SK-MEL-5 (cell line): ENCODE data around the gene ITGAL. TPM values are rescaled to one million over a fixed set of nuclear protein-coding genes. Genes with fewer than 3 reads are reported as not detected.

Experiments used
- DNase-seq: peaks from one replicate; pipeline ENCODE4 v3.0.0-alpha.2; 2016; ENCODE audit warnings: low read depth, low spot score
- in situ Hi-C: cut with HindIII; loops from 2 replicates; pipeline ENCODE4 v1.10.0; 2016; ENCODE audit warnings: low sequenced_read_pairs, high pct_unique_total_duplicates, low pct_unique_long_range_greater_than_20kb
- polyA plus RNA-seq, 2 experiments: library from polyadenylated mRNA; depleted of rRNA; stranded (reverse); fragments of >200 nt; gene quantifications; 2 replicates each; pipeline ENCODE4 v1.2.3, GENCODE V29; 2015
- total RNA-seq: library from RNA; depleted of rRNA; stranded (reverse); fragments of >200 nt; shearing (Covaris generic); gene quantifications from 2 replicates; pipeline ENCODE4 v1.2.3, GENCODE V29; 2014; rRNA removed

The ITGAL gene
- total RNA-seq, result not detected in 2 replicates
- polyA plus RNA-seq (2015; cell fraction: cytosol; rRNA removed), result not detected in 2 replicates
- not detected in 2 replicates for polyA plus RNA-seq (2015; cell fraction: nucleus; rRNA removed)

DNA sequence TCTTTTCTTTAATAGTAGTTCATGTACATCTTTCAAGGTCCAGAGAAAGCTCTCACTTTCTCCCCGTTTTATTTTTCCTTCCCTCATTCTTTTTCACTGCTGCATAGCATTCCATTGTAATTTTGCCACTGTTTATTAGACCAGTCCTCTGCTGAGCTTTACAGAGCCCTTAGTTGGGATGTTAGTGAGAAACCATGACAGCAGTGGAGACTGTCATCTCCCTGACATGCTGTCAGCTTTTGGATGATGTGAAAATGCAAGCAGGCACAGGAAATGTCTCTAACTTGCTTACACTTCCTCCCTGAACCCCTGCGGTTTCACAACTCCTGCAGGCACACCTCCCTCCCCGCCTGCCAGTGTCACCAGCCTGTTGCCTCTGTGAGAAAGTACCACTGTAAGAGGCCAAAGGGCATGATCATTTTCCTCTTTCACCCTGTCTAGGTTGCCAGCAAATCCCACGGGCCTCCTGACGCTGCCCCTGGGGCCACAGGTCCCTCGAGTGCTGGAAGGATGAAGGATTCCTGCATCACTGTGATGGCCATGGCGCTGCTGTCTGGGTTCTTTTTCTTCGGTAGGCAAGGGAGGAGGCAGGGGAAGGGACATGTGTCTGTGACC lies at the start of gene ITGAL:
Gene ITGAL, plus strand, starts transcription at position 415 of the 615 bp plus-strand sequence. Its CDS starts 96 bp downstream, at position 511.
- in situ Hi-C loops, result no loop called here

DNA sequence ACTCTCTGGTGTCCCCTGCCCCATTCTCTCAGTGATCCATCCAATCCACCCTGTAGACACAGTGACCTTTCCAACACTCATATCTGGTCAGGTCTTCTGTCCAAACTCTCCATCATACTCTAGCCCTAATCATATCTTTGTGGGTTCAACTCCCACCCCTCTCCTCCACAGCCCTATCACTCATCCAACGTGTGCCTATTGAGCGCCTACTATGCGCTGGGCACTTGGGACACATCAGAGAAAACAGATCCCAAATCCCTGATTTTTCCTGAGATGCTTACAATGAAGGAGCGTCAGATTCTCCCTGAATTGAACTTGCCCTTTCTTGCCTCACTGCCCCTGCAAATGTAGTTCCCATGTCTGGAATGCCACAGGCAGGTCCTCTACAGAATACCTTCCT lies 44.5 kb upstream of the ITGAL start:
- in situ Hi-C loops, result no loop called here

More for the DNA sequence above, at the start of gene ITGAL:
- no peak for DNase-seq

DNA sequence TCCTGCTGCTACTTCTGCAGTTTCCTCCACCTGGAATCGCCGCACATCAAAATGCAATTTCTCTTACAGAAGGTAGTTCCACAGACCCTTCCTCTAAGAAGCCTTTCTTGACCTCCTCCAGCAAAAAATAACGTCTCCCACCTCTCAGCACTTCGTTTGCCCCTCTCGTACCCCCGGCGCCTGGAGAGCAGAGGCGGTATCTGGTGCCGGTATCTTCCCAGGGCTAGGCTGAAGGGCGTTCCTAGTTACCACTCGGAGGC lies 43.2 kb upstream of the ITGAL start:
- no peak for DNase-seq
- in situ Hi-C loops, result no loop called here

More for the DNA sequence above, 44.5 kb upstream of the ITGAL start:
- DNase-seq, result no peak

DNA sequence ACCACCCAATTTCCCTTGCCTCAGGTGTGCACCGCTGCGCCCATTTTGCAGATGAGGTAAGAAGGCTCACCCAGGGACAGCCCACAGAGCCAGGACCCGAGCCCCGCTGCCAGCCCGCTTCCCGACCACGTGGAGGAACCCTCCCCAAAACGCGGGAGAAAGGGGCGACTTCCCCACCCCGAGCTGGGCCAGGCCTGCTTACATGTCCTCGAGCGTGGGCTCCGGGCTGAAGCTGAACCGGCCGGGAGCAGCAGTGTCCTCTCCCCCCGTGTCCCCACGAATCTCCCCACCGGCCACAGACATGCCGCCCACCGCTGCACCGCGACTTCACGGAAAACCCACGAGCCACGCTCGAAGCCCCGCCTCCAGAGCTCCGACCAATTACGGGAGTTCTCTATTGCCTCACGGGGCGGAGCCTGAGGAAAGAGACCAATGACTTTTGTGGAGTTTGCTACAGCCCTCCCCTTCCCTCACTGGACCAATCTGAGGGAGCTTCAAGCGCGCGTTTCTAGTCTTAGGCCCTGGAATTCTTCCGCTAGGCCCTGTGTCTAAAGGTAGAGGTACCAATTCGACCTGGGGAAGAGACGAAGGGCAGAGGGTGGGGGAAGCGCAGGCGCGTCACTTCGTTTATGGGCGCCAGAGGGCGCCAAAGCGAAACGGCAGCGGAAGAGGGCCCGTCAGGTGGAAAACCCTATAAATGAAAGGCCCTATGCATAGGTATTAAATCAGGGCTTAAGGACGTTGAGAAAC lies 42.7 kb upstream of the ITGAL start, which contains the start of gene DCTPP1:
Gene DCTPP1, minus strand, starts transcription at position 353 of the 750 bp plus-strand sequence. Its CDS starts 50 bp downstream, at position 303.
- DNase-seq, result peak; percentile 99
- in situ Hi-C loops, result no loop called here

DNA sequence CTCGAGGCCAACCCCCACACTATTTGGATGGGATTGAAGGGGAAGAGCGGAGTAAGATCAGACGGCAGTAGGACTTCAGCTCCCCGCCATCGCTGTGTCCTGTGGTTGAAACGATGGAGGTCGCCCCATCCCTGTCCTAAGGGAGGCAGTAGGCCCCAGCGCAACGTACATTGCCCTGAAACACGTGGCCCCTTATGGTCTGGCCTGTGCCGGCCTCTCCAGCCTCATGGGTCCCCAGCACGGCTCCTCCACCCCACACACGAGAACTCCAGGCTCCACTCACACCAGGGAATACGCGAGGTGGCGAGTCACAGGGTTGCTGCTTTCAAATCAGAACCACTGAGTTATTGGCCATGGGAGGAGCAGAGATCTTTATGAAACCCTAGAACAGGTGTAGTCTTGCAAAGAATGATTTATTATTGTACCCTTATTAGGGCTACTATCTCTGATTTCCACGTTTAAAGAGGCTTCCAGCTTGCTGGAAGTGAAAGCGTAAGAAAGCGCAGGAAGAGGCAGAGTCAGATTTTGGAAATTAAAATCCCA lies 42.0 kb upstream of the ITGAL start:
- no peak for DNase-seq
- in situ Hi-C loops, result no loop called here

DNA sequence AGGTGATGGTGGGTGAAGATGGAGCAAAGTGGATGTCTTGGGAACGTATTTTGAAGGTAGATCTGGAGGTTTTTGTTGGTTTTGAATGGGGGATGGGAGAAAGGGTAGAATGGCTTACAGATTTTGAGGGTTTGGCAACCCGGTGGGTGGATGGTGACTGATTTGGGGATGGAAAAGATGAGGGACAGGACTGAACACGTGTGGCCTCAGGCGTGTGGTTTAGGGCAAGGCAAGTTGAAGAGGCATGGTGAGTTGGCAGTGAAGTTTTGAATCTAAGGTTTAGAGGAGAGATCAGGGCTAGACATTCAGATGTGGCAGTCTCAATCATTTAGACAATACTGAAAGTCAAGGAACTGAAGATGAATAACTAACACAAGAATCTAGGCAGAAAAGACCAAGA lies 37.7 kb upstream of the ITGAL start:
- no peak for DNase-seq
- in situ Hi-C loops, result no loop called here

DNA sequence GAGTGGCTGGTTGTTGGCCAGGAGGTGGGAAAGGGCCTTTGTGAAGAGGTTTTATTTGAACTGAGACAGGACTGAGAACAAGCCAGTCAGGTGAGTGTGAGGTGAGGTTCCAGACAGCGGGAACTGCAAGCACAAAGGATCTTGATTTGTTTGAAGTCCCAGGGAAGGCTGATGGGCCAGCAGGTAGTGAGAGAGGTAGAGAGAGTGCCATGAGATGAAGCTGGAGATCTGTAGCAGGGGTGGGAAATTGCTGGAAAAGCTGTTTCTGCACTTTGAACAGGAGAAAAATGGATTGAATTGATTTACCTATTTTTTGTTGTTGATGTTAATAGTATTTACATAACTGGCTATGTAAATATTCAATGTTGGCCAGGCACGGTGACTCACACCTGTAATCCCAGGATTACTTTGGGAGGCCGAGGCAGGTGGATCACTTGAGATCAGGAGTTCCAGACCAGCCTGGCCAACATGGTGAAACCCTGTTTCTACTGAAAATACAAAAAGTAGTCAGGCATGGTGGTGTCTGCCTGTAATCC lies 35.0 kb upstream of the ITGAL start:
- in situ Hi-C loops, result no loop called here
- no peak for DNase-seq

DNA sequence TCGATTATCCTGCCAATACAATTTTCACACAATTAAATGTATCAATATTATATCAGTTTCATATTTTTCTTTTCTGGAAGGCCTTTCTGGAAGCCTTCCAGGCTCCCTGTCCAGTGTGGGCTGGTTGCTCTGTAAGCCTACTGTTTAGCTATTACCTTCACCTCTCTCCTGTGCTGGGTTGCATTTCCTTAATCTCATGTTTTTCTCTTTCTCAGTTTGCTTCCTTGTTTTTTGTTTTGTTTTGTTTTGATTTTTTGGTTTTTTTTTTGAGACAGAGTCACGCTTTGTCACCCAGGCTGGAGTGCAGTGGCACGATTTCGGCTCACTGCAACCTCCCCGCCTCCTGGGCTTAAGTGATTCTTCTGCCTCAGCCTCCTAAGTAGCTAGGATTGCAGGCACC lies 33.7 kb upstream of the ITGAL start:
- in situ Hi-C loops, result no loop called here
- no peak for DNase-seq

DNA sequence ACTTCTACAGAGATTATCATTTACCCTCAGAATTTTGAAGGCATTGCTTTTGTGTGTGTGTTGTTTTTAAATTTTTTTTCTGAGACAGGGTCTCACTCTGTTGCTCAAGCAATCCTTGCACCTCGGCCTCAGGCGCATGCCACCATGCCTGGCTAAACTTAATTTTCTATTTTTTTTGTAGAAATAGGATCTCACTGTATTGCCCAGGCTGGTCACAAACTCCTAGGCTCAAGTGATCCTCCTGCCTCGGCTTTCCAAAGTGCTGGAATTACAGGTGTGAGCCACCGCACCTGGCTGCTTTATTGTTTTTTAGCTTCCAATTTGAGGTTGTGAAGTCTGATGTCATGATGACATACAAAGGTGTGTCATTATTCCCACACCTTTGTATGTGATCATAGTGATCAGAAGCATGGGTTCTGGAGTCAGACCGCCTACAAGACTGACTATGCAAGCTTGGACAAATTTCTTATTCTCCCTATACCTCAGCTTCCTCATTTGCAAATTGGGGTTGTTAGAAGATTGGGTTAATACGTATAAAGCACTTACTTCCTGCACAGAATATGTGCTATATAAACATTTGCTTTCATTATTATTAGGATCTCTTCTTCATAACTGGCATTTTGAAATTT lies 32.7 kb upstream of the ITGAL start:
- in situ Hi-C loops, result no loop called here
- DNase-seq, result no peak

DNA sequence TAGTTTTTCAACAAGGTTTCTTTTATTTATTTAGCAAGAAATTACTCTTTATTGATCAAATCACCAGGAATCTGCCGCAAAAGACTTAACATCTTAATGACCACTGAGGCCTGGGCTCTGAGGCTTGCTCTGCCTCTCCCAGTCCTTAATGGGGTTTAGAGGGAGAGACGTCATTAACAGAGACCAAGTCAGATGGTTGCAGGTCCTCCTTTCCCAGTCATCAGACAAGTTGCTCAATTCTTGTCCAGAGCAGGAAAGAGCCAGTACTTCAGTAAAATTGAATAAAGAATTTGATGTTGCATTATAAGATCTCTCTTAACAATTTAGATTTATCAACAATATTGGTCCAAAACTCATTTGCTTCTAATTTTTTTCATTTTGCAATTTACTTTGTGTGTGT lies 28.9 kb upstream of the ITGAL start:
- in situ Hi-C loops, result no loop called here
- no peak for DNase-seq

DNA sequence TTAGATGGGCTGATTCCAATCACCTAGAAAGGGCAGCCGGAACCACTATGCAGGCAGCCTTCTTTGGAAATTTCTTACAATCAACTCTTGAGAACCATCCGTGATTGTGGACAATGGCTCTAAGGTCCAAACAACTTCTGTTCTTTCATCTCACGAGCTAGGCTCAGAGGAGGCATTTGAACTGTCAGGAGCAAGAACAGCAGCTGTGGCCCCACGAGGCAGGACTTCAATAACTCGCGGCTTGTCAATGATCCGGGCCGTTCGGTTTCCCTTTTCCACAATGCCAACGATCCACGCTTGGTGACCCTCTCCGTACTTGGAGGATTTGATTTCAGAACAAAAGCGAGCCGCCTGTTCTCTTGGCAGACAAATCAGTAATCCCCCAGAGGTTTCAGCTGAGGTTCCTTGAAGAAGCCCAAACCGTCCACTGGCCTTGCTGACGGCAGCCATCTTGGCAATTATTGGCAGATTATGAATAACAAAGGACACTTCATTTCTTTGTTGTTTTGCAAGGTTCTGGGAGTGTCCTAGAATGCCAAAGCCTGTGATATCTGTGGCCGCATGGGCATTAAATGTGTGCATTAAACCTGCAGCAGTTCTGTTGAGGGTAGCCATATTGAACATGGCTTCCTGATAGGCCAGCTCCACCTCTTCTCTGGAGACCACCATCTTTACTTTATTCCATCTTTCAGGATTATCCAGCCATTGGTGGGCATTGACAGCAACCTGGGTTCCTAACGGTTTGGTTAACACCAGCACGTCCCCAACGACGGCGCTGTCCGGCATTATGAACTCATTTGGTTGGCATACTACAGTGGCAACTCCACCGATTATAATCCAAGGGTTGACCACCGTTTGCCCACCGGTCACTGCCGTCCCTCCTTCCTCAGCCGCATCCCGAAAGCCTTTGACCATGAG lies 28.1 kb upstream of the ITGAL start:
- no peak for DNase-seq
- in situ Hi-C loops, result no loop called here

DNA sequence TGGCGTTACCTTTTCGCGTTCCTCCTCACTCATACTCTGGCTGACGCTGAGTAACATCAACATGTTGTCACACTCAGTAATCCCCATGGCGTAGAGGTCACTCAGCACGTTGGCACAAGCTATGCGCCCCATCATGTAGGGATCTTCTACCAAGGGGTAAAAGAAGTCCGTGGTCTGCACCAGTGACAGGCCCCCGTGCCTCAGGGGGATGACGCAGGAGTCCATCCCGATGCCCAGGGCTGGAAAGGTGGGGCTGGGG lies 27.5 kb upstream of the ITGAL start:
- in situ Hi-C loops, result no loop called here
- no peak for DNase-seq

DNA sequence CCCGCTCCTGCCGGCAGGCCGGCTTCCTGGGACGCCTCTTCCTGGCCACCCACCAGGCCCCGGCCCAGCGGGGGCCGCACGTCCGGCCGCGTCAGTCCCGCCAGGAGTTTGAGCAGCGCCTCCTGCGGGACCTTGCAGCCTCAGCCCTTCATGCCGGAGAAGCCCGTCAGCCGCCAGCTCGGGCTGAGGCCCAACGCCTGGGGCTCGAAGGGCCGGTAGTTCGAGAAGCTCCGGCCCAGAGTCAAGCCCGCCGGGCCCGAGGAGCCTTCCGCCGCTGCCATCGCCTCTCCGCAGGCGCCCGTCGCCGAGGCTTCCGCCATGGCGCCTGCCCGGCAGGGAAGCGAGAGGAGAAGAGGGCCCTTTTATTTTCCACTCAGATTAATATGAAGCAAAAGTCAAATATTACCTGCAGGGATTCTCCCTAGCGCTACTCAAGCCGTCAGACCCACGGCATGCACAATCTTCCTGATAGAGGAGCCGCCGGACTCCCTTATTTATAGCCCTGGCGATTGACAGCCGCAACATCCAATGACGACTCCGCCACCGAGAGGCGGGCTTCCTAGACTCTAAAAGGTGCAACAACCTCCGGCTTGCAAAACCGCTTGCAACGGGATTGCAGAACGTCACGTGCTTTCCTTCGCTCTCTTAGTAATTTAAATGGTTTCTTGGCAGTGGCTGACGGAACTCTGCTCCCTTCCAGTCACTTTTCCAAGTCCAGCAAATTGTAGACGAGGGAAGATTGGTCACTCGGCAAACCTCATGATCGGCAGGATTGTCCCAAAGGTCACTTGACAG lies 26.9 kb upstream of the ITGAL start, which contains the start of gene SEPHS2:
Gene SEPHS2, minus strand, starts transcription at position 467 of the 795 bp plus-strand sequence. Its CDS starts 147 bp downstream, at position 320.
- peak; percentile 95 for DNase-seq
- in situ Hi-C loops, result no loop called here

DNA sequence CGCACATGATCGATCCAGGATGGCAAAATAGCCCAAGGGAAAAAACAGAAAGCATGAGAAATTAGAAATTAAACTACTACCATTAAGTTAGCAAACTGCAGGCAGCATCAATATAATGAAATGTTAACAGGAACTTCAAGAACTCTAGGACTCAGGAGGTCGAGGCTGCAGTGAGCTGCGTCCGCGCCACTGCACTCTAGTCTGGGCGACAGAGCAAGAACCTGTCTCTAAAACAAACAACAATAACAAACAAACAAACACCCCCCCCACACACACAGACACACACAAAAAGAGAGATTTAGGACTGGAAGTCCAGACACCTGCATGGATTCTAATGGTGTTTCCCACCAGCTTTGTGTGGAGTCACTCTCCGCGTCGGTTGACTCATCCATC lies 26.3 kb upstream of the ITGAL start:
- in situ Hi-C loops, result no loop called here

DNA sequence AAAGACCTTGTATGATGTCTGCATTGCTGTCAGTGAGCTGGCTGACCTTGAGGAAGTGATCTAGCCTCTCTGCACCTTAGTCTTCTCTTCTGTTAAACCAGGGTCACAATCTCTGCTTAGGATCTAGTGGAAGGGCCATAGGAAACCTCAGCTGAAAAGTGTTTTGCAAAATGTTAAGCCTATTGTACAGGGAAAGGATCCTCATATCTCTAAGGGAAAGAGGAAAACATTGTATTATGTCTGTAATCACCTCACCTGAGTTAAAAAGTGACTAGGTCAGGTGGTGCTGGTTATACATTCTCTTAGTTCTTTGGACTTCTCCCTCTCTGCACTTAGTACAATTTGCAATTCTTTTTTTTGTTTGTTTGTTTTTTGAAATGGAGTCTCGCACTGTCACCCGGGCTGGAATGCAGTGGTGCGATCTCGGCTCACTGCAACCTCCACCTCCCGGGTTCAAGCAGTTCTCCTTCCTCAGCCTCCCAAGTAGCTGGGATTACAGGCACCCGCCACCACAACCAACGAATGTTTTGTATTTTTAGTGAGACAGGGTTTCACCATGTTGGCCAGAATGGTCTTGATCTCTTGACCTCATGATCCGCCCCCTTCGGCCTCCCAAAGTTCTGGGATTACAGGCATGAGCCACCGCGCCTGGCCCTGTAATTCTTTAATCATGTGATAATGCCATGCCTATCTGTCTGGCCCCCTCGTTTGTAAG lies 24.9 kb upstream of the ITGAL start:
- in situ Hi-C loops, result no loop called here

More for the DNA sequence above, 26.3 kb upstream of the ITGAL start:
- DNase-seq, result no peak

DNA sequence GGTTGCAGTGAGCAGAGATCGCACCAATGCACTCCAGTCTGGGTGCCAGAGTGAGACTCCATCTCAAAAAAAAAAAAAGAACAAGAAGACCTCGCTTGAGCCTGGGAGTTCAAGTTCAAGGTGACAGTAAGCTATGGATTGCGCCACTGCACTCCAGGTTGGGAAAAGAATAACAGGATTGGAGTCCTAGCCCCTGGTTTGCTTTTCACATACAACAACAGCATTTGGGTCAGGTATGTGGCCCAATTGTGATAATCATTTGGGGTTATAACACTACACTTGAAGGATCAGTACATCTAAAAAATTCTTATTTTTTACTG lies 23.5 kb upstream of the ITGAL start:
- in situ Hi-C loops, result no loop called here
- no peak for DNase-seq

More for the DNA sequence above, 24.9 kb upstream of the ITGAL start:
- no peak for DNase-seq
